GM06990 (cell line): Measurements from ENCODE around the gene KRT9.

Source experiments
- DNase-seq: peaks from one replicate; pipeline ENCODE4 v3.0.0-alpha.2; 2011; ENCODE audit not compliant: insufficient read length; ENCODE audit errors: extremely low read depth
- H3K27me3 ChIP-seq: replicated peaks from 2 replicates; pipeline ENCODE4 v1.6.0; 2011; ENCODE audit warnings: low read length; ENCODE audit not compliant: control insufficient read depth, insufficient read depth
- H3K36me3 ChIP-seq: 2 replicates; pipeline ENCODE4 v1.5.1; 2011; ENCODE audit warnings: low read length; ENCODE audit not compliant: control insufficient read depth, insufficient read depth
- H3K4me3 ChIP-seq: replicated peaks from 2 replicates; pipeline ENCODE4 v1.5.1; 2011; ENCODE audit warnings: low read depth, mild to moderate bottlenecking, control low read depth, low read length
- CTCF ChIP-seq: IDR thresholded peaks from 2 replicates; pipeline ENCODE4 v1.5.1; 2011; ENCODE audit warnings: low read length, control low read depth, mild to moderate bottlenecking, inconsistent platforms; ENCODE audit not compliant: insufficient read depth, poor library complexity, severe bottlenecking

The KRT9 gene

DNA sequence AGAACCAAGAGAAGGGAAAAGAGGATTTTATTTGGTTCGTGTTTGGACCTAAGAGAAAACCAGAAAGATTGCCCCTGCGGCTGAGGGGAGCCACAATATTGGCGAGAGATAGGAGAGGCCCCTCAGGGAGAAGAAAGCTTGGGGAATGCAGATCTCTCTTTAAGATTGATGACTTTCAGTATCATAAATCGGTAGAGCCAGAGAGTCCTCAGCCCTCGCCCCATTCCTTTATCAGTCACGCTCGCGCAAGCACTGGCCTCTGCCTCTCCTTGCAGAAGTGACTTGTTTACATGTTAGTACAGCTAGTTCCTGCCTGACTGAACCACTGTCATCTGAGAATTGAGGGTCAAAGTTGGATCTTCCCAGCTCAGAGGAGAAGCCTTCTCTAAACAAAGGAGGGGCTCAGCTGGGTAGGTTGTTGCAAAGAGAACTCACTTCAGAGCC lies 22.2 kb downstream of the KRT9 start:
- no peak overlapping the region for H3K4me3 ChIP-seq
- no peaks in the 10 kb centered on the region; the same call in 1 of the 2 replicates for H3K27me3 ChIP-seq
- DNase-seq: no peak
- no peaks in the 10 kb centered on the region for H3K36me3 ChIP-seq
- TF ChIP-seq CTCF: no peak

DNA sequence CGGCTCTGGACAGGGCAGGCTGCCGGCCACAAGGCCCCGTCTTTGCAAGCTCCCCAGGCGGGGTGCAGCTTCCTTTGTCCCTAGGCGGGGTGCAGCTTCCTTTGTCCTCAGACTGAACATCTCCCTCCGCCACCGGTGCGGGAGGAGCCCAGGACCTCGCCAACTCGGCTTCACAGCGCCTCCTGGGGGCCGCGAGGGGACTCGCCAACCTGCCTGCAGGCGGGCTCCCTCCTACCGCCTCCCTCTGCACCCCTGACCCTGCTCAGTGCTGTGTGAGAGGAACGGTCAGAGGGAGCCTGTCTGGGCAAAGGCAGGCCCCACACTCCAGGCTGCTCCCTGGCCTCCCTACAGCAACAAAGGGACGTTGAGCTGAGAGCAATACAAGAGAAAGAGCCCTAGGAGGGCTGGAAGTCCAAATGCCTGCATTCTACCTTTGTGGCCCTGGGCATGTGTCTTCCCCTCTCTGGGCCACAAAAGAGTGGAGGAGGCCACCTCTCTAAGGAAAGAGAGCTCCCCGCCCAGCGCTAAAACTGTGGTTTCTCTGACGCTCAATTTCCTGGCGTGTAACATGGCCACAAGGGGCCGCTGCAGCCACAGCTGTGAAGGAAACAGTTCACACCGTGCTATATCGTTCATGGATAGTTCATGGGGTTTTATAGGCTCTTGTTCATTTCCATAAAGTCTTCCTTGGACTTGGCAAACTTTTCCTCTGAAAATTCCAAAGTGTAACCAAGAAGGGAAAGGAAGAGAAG lies 22.8 kb downstream of the KRT9 start:
- no peaks in the 10 kb centered on the region for H3K36me3 ChIP-seq
- TF ChIP-seq CTCF: peak; percentile 83
- DNase-seq: peak; percentile 50
- H3K4me3 ChIP-seq: no peak overlapping the region
- no peaks in the 10 kb centered on the region; the same call in 1 of the 2 replicates for H3K27me3 ChIP-seq

DNA sequence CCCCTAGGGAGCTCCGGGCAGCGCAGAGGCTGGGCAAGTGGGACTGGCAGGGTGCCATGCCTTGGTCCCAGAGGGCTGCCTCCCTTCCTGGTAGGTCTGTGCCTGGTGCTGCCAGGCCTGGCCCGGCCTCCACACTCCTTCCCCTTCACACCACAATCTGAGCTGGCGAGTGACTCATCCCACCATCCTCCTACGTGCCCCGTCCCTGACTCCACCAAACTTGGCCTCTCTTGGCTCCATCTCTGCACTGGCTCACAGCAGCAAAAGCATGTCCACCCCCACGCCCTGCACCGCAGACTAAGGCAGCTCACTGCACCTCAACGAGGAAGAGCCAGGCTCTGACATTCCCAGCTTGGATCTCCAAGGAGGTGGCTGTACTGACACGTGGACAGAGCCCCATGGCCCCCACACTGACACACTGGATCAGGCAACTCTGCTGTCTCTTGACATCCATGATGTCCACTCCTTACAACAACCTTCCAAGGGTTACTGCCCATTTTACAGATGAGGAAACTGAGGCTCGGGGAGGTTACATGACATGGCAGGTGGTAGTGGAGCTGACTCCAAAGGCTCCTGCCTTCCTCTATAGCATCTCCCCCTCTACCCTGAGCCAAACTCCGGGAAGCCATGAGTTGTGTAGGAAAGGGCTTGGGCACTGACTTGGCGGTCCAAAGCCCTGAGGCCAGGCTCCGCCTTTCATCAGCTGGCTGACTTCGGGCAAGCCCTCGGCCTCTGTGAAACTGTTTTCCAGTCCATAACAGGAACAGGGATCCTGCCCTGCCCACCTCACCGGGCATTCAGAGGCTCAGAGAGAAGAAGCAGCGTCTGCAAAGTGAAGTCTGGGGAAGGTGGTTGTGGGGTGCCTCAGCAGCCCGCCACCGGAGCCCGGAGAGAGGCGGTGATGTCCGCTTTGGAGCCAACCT lies 23.7 kb downstream of the KRT9 start:
- no peak for TF ChIP-seq CTCF
- Histone ChIP-seq H3K4me3 (no peak overlapping the region), H3K27me3 (no peaks in the 10 kb centered on the region; the same call in 1 of the 2 replicates), H3K36me3 (no peaks in the 10 kb centered on the region)
- DNase-seq: no peak

- Histone ChIP-seq H3K27me3 (no peaks in the 10 kb centered on the region; the same call in 1 of the 2 replicates), H3K4me3 (no peak overlapping the region), H3K36me3 (no peaks in the 10 kb centered on the region)
- DNase-seq: no peak
- no peak for TF ChIP-seq CTCF
Measured at GRCh38 chr17:41547378-41547841, 24.4 kb downstream of the KRT9 start.

DNA sequence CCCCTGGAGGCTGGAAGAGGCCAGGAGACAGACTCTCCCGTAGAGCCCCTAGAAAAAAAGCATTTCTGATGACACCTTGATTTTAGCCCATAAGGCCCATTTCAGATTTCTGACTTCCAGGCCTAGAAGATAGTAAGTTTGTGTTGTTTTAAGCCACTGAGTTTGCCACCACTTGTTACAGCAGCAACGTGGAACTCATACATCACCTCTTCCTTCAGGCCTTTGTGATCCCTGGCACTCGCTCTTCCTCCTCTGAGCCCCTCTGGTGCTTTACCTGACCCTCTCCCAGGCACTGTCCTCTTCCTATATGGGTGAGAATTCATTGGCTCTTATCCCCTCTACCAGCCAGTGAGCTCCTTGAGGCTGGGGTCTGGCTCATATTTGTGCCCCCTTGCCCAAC lies 25.0 kb downstream of the KRT9 start:
- no peak for TF ChIP-seq CTCF
- Histone ChIP-seq H3K36me3 (no peaks in the 10 kb centered on the region), H3K4me3 (no peak overlapping the region), H3K27me3 (no peaks in the 10 kb centered on the region; the same call in 1 of the 2 replicates)
- DNase-seq: no peak
